HG03571 (cell line): Measurements from ENCODE around the gene TRAPPC11.

Experiments used
- ATAC-seq: cut with Tn5 transposase; IDR thresholded peaks from one replicate; pipeline ENCODE4 v1.9.1; 2021; ENCODE audit not compliant: unreplicated experiment

Gene TRAPPC11

DNA sequence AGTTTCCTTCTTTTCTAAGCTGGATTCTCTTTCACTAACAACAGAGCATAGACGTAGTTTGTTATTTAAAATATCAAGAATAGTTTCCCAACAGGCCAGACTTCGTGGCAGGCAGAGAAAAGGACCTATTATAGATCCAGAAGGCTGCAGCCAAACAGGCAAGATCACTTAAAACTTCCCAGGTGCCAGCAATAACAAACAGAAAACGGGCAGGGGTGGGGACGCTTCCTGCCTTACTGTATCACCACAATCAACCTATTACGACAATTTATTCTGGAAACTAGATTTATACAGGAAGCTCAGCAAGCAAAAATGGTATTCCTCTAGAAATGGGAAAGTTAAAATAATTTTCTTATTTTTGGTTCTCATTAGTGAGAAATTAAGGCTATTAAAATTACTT, 22.2 kb upstream of the TRAPPC11 start:
- no peak for ATAC-seq

DNA sequence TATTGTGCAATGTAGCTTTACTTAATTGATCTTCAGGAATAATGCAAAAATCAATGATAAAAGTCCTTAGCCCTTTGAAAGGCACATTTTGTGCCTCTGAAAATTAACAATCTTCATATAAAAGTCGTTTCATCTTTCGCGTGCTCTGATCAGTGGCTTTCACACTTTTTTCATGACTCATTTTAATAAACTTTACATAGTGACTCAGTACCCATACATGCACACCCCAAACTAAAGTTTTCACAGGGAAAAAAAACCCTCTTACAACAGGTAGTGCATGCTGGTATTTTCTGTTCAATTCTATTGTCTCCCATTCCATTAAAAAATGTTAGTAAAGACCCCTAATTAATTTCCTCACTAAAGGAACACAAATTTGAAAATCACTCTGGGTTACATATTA, 21.6 kb upstream of the TRAPPC11 start:
- ATAC-seq = no peak

DNA sequence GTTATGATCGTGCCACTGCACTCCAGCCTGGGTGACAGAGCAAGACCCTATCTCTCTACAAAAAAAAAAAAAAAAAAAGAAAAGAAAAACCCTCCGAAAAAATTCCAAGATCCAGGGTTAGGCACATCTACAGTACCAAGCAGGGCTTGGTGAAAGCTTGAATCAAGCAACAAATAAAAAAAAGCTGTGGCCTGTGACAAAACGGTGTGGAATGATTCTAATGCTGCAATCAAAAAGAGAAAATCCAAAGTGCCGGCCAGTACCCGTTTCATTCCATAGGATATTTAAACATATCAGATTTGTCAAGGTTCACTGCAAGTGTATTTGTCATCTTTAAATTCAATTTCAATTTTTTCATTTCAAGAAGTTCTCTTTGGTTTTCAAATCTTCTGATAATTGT, 20.7 kb upstream of the TRAPPC11 start:
- no peak for ATAC-seq

- no peak for ATAC-seq
Measured at GRCh38 chr4:183639291-183639690, 19.8 kb upstream of the TRAPPC11 start.

DNA sequence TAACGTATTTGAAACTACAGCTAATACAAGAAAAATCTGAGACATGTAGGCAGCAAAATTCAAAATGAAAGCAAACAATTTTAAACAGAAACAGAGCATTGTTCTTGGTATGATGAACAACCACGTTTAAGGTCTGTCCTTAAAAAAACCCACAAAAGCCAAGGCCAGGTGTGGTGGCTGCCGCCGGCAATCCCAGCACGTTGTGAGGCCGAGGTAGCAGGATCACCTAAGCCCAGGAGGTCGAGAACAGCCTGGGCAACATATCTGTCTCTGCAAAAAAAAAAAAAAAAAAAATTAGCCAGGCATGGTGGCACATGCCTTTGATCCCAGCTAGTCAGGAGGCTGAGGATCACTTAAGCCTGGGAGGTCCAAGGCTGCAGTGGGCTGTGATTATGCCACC, 13.8 kb upstream of the TRAPPC11 start:
- no peak for ATAC-seq

- no peak for ATAC-seq
Measured at GRCh38 chr4:183657564-183657963, 1.5 kb upstream of the TRAPPC11 start.

- no peak for ATAC-seq
Measured at GRCh38 chr4:183658362-183659028, 598 bp upstream of the TRAPPC11 start.

DNA sequence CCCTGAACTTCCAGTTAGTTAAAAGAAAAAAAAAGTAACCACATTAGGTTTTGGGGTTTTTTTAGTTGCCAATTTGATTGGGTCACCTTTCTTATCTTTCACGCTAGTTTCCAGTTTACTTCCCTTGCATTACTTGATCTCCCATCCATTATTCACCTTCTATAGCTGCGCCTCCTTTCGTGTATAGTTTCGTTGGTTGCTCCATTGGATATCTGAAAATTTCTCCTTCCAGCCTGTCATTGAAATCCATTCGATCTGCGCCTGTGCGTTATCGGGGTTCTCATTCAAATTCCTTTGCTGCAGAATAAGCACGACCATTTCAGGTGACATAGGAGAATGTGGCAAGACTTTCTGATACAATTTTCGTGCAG, 764 bp downstream of the TRAPPC11 start:
- no peak for ATAC-seq

DNA sequence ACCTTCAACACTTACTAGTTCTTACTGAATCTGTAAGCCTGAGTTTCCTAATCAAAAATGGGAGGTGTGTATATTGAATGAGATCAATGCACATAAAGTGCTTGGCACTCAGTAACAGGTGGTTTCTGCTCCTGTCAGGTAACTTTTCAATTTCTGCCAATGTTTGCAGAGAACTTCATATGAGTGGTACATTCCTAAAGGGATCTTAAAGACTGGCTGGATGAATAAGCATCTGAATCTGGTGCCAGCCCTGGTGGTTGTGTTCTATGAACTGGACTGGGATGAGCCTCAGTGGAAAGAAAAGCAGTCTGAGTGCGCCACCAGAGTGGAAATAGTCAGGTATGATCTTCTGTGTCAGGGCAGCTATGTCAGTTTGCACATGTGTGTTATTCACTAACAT, 7.0 kb downstream of the TRAPPC11 start:
- no peak for ATAC-seq

DNA sequence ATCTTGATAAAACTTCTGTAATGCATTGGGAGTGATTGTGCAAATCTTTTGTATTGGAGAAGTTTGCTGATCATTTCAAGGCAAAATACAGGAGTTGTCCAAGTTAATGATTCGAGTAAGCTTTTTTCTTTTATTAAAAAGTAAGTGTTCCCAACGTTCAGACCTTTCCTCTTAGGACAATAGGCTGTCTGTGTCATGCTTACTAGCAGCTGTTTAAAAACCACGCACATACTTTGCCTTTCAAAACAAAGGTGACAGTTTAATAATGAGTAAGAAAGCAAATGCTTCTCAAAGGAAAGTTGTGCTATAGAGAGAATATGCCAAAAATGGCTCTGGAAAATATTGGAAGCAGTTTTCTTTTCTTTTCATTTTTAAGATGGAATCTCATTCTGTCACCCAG, 11.2 kb downstream of the TRAPPC11 start:
- no peak for ATAC-seq

- no peak for ATAC-seq
Measured at GRCh38 chr4:183670960-183671555, 12.0 kb downstream of the TRAPPC11 start.

DNA sequence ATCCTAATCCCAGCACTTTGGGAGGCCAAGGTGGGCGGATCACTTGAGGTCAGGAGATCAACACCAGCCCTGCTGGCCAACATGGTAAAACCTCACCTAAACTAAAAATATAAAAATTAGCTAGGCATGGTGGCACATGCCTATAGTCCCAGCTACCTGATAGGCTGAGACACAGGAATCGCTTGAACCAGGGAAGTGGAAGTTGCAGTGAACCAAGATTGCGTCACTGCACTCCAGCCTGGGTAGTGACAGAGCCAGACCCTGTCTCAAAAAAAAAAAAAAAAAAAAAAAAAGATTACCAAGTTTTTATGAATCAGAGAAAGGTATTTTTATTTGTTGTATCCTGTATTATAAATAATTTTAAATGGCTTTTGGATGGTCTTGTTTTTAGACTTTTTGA, 15.1 kb downstream of the TRAPPC11 start:
- ATAC-seq = no peak

- ATAC-seq = no peak
Measured at GRCh38 chr4:183675625-183676024, 16.5 kb downstream of the TRAPPC11 start.

DNA sequence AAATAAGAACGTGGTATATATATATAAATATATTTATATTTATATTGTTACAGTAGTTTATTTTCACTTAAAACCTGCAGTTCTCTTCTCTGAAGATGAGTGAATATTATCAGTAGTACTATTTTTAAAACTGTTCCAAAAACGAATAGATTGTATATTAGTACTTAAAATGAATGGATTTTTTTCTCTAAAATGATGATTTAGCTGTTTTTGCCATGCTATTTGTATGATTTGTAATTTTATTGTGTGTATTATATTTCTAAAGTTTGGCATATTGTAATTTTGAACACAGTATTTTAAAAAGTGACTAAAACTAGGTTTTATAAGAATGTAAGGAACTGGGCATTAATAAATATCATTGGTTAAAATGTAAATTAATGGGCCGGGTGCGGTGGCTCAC, 22.0 kb downstream of the TRAPPC11 start:
- no peak for ATAC-seq

- ATAC-seq = no peak
Measured at GRCh38 chr4:183686461-183686860, 27.4 kb downstream of the TRAPPC11 start.

DNA sequence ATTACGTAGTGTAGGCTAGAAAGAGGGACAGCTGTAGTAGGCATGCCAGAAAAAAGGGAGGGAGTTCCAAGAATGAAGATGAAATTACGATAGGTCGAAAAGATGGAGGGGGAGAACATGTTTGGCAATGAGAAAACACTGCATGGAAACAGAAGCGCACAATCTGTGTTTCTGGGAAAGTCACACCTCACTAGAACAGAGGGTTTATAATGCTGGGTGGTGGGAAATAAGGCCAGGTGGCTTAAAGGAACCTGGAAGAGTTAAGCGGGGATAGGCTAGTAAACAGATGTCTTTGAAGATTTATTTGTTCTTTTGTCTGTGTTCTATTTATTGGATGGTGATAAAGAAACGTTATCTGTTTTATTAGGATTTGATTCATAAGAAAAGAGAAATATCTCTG, 29.1 kb downstream of the TRAPPC11 start:
- no peak for ATAC-seq

DNA sequence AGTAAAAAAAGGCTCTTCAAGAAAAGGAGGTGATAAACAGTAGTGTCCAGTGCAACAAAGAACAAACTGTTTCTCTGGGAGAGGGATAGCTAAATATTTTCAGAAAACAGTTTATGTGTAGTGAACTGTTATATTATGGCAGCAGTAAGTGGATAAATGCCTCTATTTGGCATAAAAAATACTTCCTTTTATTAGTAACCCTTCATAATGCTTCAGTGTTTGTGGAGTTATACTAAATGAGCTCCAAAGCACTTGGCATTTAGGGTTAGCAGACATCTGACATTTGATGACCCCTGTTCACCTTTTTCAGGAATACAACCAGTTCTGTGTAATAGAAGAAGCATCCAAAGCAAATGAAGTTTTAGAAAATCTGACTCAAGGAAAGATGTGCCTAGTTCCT, 31.9 kb downstream of the TRAPPC11 start:
- ATAC-seq = no peak

DNA sequence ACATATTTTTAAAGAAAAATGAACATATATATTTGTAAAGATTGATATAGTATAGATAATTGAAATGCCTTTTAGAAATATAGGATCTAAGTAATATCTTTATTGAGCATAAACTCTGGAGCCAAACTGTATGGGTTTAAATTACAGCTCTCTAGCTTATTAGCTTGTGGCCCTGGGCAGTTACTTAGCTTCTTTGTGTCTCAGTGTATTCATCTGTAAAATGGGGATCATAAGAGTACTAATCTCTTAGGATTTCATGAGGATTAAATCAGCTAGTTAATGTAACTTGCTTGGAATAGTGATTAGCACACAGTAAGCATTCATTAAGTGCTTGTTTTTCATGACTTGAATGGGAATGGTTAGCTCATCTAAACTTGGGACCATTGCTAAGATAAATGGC, 32.8 kb downstream of the TRAPPC11 start:
- ATAC-seq = no peak

- ATAC-seq = no peak
Measured at GRCh38 chr4:183698909-183699308, 39.8 kb downstream of the TRAPPC11 start.

GRCh38 chr4:183700407-183700806, 41.3 kb downstream of the TRAPPC11 start:
- ATAC-seq = no peak

DNA sequence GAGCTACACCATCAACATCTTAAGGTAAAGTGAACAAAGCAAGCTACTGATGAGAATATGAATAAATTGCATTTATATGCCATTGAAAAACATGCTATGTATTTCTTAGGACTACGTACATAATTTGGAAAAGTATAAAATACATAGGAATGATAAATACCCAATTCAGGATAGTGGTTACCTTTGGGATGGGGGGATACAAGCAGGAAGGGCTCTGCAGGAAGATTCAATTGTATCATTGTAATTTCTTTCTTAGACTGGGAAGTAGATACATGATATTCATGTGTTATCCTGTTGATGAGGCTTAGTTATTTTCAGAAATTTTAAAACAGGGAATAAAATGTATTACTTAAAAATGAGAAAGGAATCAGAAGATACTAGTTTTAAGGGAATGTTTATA, 43.4 kb downstream of the TRAPPC11 start:
- ATAC-seq = no peak

- no peak for ATAC-seq
Measured at GRCh38 chr4:183714626-183715025, 55.5 kb downstream of the TRAPPC11 start.

DNA sequence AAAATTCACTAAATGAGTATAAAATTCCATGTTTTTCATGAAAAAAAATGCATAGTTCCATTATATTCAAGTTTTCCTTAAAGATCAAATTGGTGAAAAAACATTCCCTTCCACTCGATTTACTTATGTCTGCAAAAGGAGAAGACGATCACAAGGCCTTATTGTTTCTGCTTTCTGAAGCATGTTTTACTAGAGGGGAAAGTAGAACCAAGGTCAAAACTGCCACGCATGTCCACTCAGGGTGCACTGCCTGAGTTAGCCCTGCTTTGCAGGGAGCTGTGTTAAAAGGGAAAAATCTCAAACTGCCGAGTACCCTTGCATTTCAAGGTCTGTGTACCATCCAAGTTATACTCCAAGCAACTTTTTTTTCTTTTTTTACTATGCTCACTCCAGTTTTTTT, 57.2 kb downstream of the TRAPPC11 start:
- ATAC-seq = no peak
